GM10248 (cell line): Measurements from ENCODE around the gene SUPT6H.
A peak's percentile ranks its signal among the peaks of the same experiment; 100 is the strongest.

Experiments
- CTCF ChIA-PET: fragments of 300-600 bp; sonication (Branson Sonifier 250); formaldehyde crosslinking; extraction: SDS; loops from one replicate; lab custom pipeline; 2021; ENCODE audit warnings: antibody characterized with exemption; lab: Yijun Ruan, JAX
- POLR2A ChIA-PET: fragments of 350-650 bp; sonication (Branson Sonifier 250); formaldehyde crosslinking; extraction: SDS; loops from one replicate; lab custom pipeline; 2020; ENCODE audit warnings: antibody characterized with exemption; lab: Yijun Ruan, JAX
- DNase-seq: peaks from one replicate; pipeline ENCODE4 v3.0.0; 2012; ENCODE audit errors: extremely low spot score
- TF ChIP-seq, protein P1 (sequence below): IDR thresholded peaks from 2 replicates; pipeline ENCODE4 v1.5.1; 2012; ENCODE audit warnings: mild to moderate bottlenecking, low read depth; ENCODE audit errors: extremely low read depth, missing control alignments, control extremely low read depth

SUPT6H gene

DNA sequence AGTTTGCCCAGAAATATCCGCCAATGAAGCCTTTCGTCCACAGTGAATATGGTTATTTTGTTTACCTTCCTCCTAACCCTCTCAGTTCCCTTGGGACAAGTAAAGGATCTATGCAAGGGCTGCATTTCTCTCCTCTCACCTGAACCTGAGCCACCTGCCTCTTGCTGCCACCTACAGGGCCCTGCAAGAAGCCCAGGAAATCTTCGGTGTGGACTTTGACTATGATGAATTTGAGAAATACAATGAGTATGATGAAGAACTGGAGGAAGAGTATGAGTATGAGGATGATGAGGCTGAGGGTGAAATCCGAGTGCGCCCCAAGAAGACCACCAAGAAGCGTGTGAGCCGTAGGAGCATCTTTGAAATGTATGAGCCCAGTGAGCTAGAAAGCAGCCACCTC lies 14.0 kb downstream of the SUPT6H start:
- no peak for DNase-seq
- TF ChIP-seq, protein P1, sequence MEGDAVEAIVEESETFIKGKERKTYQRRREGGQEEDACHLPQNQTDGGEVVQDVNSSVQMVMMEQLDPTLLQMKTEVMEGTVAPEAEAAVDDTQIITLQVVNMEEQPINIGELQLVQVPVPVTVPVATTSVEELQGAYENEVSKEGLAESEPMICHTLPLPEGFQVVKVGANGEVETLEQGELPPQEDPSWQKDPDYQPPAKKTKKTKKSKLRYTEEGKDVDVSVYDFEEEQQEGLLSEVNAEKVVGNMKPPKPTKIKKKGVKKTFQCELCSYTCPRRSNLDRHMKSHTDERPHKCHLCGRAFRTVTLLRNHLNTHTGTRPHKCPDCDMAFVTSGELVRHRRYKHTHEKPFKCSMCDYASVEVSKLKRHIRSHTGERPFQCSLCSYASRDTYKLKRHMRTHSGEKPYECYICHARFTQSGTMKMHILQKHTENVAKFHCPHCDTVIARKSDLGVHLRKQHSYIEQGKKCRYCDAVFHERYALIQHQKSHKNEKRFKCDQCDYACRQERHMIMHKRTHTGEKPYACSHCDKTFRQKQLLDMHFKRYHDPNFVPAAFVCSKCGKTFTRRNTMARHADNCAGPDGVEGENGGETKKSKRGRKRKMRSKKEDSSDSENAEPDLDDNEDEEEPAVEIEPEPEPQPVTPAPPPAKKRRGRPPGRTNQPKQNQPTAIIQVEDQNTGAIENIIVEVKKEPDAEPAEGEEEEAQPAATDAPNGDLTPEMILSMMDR, result peak; percentile 49
- ChIA-PET POLR2A (interaction anchor here (0.9 kb wide), 1 partner anchor 12 kb away, joined by 4 read pairs; no protein-coding TSS in a partner anchor), CTCF (interaction anchor here (1.2 to 3.0 kb wide), 8 partner anchors 10 to 441 kb away, joined by 3 to 16 read pairs (median 5); partner anchors contain the start of genes SDF2 and SUPT6H)

DNA sequence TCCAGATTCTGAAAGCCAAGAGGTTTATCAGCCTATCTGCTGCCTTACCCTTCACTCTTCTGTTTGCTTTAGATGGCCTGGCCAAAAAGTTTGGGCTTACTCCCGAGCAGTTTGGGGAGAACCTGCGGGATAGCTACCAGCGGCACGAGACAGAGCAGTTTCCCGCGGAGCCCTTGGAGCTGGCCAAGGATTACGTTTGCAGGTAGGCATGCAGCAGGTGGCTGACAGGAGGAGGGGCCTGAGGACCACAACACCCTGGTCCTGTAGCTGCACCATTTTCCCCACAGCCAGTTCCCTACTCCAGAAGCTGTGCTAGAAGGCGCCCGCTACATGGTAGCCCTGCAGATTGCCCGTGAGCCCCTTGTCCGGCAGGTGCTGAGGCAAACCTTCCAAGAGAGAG lies 20.6 kb downstream of the SUPT6H start:
- POLR2A ChIA-PET, result interaction anchor here (0.8 kb wide), 1 partner anchor 44 kb away, joined by 3 read pairs; the partner anchor contains the start of gene TLCD1
- CTCF ChIA-PET, result no interaction called here
- no peak for DNase-seq
- TF ChIP-seq, protein P1, result no peak

- ChIA-PET POLR2A (no interaction called here), CTCF (no interaction called here)
- DNase-seq, result no peak
- TF ChIP-seq, protein P1, result no peak
Measured at GRCh38 chr17:28684963-28685362, 23.0 kb downstream of the SUPT6H start.

GRCh38 chr17:28685366-28685765 lies 23.4 kb downstream of the SUPT6H start:
- POLR2A ChIA-PET, result no interaction called here
- CTCF ChIA-PET, result interaction anchor here (2.3 kb wide), 1 partner anchor 9 kb away, joined by 8 read pairs; no protein-coding TSS in a partner anchor
- no peak for DNase-seq
- TF ChIP-seq, protein P1, result no peak

- ChIA-PET CTCF (interaction anchor here (0.7 to 2.3 kb wide), 2 partner anchors 10 to 13 kb away, joined by 3 to 8 read pairs; no protein-coding TSS in a partner anchor), POLR2A (no interaction called here)
- DNase-seq, result no peak
- TF ChIP-seq, protein P1, result no peak
Measured at GRCh38 chr17:28686296-28686695, 24.3 kb downstream of the SUPT6H start.

DNA sequence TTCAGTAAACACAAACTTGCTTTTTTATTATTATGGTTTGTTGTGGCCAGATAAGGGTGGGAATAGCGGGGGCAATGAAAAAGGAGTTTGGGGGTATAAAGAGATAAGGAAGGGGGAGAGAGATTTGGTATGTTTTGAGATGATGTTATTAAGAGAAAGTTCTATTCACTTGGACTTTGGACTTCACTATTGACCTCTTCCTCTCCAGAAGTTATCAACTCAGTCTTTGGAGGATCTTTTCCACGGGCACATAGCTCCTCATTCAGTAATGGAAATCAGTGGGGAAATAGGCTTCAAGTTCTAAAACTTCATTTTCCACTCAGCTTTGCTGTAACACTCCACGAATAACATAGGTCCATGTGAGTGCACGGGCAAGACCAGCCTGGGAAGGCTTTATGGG lies 26.5 kb downstream of the SUPT6H start:
- CTCF ChIA-PET, result interaction anchor here (0.7 to 1.4 kb wide), 3 partner anchors 11 to 76 kb away, joined by 3 to 6 read pairs (median 3); no protein-coding TSS in a partner anchor
- no peak for DNase-seq
- POLR2A ChIA-PET, result interaction anchor here (1.2 kb wide), 1 partner anchor 13 kb away, joined by 4 read pairs; no protein-coding TSS in a partner anchor
- TF ChIP-seq, protein P1, result no peak
